ENCODE measurements around the gene EOGT.

Gene EOGT

DNA sequence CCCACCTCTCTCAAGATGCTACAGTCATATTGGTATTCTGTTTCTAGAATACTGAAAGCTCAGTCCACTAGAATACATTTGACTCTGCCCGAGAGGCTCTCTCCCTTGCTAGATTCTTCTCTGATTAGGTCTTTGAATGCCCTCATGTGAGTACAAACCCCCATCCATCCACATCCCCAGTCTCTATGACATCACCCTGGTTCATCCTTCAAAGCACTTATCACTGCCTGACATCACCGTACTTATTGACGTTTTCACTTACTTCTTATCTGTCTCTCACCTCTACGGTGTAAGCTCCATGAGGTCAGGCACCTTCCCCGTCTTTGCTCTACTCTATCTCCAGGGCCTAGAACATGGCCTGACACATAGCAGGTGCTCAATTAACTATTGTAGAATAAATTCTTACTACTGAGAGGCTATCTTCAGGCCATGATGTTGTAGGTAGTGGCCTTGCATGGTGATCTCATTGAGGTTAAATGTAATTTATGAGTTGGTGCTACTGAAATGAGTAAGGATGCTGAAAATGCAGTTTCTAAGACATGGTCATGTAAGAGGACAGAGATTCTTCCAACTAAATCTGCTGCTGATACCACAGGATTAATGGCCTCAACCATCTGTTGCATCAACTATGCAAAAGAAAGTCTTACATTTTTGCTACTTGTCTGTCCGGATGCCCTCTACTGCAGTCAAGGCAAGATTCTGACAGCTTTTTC lies 26.8 kb downstream of the EOGT start:
- TF ChIP-seq, protein P1, sequence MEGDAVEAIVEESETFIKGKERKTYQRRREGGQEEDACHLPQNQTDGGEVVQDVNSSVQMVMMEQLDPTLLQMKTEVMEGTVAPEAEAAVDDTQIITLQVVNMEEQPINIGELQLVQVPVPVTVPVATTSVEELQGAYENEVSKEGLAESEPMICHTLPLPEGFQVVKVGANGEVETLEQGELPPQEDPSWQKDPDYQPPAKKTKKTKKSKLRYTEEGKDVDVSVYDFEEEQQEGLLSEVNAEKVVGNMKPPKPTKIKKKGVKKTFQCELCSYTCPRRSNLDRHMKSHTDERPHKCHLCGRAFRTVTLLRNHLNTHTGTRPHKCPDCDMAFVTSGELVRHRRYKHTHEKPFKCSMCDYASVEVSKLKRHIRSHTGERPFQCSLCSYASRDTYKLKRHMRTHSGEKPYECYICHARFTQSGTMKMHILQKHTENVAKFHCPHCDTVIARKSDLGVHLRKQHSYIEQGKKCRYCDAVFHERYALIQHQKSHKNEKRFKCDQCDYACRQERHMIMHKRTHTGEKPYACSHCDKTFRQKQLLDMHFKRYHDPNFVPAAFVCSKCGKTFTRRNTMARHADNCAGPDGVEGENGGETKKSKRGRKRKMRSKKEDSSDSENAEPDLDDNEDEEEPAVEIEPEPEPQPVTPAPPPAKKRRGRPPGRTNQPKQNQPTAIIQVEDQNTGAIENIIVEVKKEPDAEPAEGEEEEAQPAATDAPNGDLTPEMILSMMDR (IDR thresholded peaks at IDR 0.05; ENCODE audit: insufficient read depth, low read length, poor library complexity, severe bottlenecking) = no peak
- H3K27me3 ChIP-seq (replicated peaks; ENCODE audit: control insufficient read depth, insufficient read depth, low read length) = no peaks in the 10 kb centered on the region
- no peak for DNase-seq (ENCODE audit: extremely low read depth, insufficient read length)
- H3K36me3 ChIP-seq (ENCODE audit: control insufficient read depth, insufficient read depth, low read length) = peaks cover 3% of the 10 kb centered on the region
- H3K4me3 ChIP-seq (replicated peaks; ENCODE audit: low read depth, low read length) = no peak overlapping the region

DNA sequence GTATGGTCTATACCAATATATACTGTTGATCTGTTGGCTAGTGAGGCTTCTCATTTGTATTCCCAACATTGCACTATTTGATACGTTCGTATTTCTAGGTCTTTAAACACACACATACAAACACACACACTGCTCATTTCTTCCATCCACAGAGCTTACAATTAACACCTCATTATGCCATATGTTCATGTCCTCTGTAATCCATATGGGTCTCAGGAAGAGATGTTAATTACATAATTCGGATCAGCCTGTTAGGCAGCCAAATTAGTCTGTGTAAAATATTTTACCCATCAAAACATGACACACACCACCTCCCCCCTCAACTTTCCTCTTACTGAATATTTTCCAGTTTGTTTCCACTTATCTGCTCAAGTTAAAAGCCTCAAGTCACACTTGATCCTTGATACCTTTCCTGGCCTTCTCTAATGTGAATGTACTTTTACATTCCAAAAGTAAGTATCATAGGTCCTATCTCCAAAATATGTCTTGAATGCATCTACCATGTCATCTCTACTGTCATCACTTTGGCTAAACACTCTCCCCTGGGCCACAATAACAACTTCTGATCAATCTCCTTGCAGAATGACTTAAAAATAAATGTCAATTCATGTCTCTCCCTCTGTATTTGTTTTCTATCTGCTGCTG lies 28.2 kb downstream of the EOGT start:
- Histone ChIP-seq H3K4me3 (replicated peaks; ENCODE audit: low read depth, low read length) (no peak overlapping the region), H3K27me3 (replicated peaks; ENCODE audit: control insufficient read depth, insufficient read depth, low read length) (no peaks in the 10 kb centered on the region), H3K36me3 (ENCODE audit: control insufficient read depth, insufficient read depth, low read length) (peaks cover 3% of the 10 kb centered on the region)
- TF ChIP-seq, protein P1 (IDR thresholded peaks at IDR 0.05; ENCODE audit: insufficient read depth, low read length, poor library complexity, severe bottlenecking) = no peak
- no peak for DNase-seq (ENCODE audit: extremely low read depth, insufficient read length)

DNA sequence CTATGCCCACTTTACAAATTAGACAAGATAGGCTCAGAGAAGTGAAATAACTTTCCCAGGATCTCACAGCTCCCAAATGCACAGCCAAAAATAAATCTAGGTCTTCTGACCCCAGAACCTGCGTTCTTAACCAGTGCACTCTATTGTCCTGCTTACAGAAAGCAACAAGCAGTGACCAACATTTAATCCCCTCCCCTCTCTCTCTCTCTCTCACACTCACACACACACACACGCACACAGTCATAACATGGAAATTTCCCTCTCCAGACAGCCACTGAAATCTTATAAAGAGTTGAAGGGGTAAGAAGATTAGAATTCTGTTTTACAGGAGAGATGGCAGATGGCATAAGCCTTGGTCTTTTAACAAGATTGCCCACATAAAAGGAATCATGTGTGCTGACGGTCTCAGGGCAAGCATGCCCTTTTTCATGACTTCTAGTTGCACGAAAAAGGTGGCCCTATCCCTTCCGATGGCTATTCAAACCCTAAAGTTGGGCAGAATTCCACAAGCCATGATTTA lies 29.4 kb downstream of the EOGT start:
- TF ChIP-seq, protein P1 (IDR thresholded peaks at IDR 0.05; ENCODE audit: insufficient read depth, low read length, poor library complexity, severe bottlenecking) = no peak
- H3K36me3 ChIP-seq (ENCODE audit: control insufficient read depth, insufficient read depth, low read length) = peaks cover 3% of the 10 kb centered on the region

DNA sequence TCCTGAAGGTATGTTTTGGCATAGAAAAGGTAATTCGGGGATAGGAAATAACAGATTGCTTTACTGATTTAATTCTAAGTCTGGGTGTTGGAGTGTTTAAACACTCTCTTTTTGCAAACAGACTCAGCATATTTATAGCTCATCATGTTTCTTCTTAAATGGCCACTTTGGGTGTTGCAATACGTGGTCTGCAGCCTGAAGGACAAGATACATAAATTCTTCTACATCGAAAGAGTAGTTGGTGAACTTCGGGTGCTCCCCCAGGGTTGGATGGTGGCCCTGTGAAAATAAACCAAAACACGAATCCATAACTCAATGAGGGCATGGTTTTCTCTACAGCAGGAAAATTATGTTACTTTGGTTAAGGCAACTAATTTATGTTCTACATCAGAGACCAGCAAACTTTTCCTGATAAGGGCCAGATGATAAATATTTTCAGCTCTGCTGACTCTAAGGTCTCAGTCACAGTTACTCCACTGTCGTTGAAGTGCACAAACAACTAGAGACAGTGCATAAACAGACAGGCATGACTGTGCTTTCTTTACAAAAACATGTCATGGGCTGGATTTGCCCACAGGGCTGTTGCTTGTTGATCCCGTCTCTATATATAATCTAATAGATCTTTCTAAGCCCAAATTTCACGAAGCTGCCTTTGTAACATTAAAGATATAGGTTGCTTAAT lies 35.9 kb downstream of the EOGT start:
- DNase-seq (ENCODE audit: extremely low read depth, insufficient read length) = no peak
- Histone ChIP-seq H3K27me3 (replicated peaks; ENCODE audit: control insufficient read depth, insufficient read depth, low read length) (no peaks in the 10 kb centered on the region), H3K36me3 (ENCODE audit: control insufficient read depth, insufficient read depth, low read length) (peaks cover 1% of the 10 kb centered on the region; the same call in 1 of the 2 replicates), H3K4me3 (replicated peaks; ENCODE audit: low read depth, low read length) (no peak overlapping the region)
- TF ChIP-seq, protein P1 (IDR thresholded peaks at IDR 0.05; ENCODE audit: insufficient read depth, low read length, poor library complexity, severe bottlenecking) = no peak

More for the DNA sequence above, 29.4 kb downstream of the EOGT start:
- Histone ChIP-seq H3K27me3 (replicated peaks; ENCODE audit: control insufficient read depth, insufficient read depth, low read length) (no peaks in the 10 kb centered on the region), H3K4me3 (replicated peaks; ENCODE audit: low read depth, low read length) (no peak overlapping the region)
- no peak for DNase-seq (ENCODE audit: extremely low read depth, insufficient read length)

DNA sequence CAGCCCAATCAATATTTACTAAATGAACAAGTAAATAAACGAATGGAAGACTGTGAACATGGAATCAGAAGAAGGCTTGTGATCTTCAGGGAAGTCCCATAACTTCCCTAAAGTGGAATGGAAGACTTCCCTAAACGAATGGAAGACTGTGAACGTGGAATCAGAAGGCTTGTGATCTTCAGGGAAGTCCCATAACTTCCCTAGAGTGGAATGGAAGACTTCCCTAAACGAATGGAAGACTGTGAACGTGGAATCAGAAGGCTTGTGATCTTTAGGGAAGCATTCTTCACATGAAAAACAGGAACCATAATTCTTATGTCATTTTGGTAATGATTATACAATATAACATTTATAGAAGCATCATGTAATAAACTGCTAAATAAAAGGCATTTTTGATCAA lies 38.8 kb downstream of the EOGT start:
- H3K4me3 ChIP-seq (replicated peaks; ENCODE audit: low read depth, low read length) = no peak overlapping the region
- DNase-seq (ENCODE audit: extremely low read depth, insufficient read length) = no peak
- TF ChIP-seq, protein P1 (IDR thresholded peaks at IDR 0.05; ENCODE audit: insufficient read depth, low read length, poor library complexity, severe bottlenecking) = no peak
- no peaks in the 10 kb centered on the region; the same call in 1 of the 2 replicates for H3K36me3 ChIP-seq (ENCODE audit: control insufficient read depth, insufficient read depth, low read length)
- no peaks in the 10 kb centered on the region for H3K27me3 ChIP-seq (replicated peaks; ENCODE audit: control insufficient read depth, insufficient read depth, low read length)
